Esophagus squamous epithelium (tissue), 5 donors: ENCODE measurements around the gene RAB40B. TPM values are rescaled to one million over a fixed set of nuclear protein-coding genes. Genes with fewer than 3 reads are reported as not detected.
A peak's percentile ranks its signal among the peaks of the same experiment; 100 is the strongest.

Source experiments
- DNase-seq: peaks from one replicate; lab custom pipeline; 2025; lab: John Stamatoyannopoulos, UW
- H3K27ac ChIP-seq, 4 donors: fragments of 200-600 bp; sonication (generic); one replicate each; pipeline ENCODE4 v1.5.1; 2016 to 2019; ENCODE audit warnings: mild to moderate bottlenecking in 1 of 4
- H3K27me3 ChIP-seq, 4 donors: fragments of 200-600 bp; sonication (generic); 1 replicate in 3 of 4; 2 replicates in 1 of 4; pipeline versions ENCODE4 v1.5.1 to v1.6.0; 2017 to 2021; ENCODE audit warnings: antibody characterized with exemption in 1 of 4
- H3K36me3 ChIP-seq, 3 donors: fragments of 200-600 bp; sonication (generic); one replicate each; pipeline ENCODE4 v1.5.1; 2016 to 2019
- H3K4me1 ChIP-seq, 3 donors: fragments of 200-600 bp; sonication (generic); one replicate each; pipeline ENCODE4 v1.5.1; 2017 to 2019
- H3K4me3 ChIP-seq, 4 donors: fragments of 200-600 bp; sonication (generic); 1 replicate in 3 of 4; 2 replicates in 1 of 4; pipeline ENCODE4 v1.5.1; 2016 to 2019; ENCODE audit warnings: mild to moderate bottlenecking in 2 of 4, moderate library complexity in 1 of 4
- H3K9me3 ChIP-seq, 3 donors: fragments of 200-600 bp; sonication (generic); one replicate each; pipeline ENCODE4 v1.5.1; 2016 to 2019
- CTCF ChIP-seq, 6 experiments: fragments of 450-650 bp in 4 of 6; fragments of 200-600 bp in 2 of 6; sonication (generic) in 2 of 6; IDR thresholded peaks; one replicate each; pipeline ENCODE4 v1.5.1; 2016 to 2019; ENCODE audit warnings: antibody characterized with exemption in 6 of 6, mild to moderate bottlenecking in 4 of 6, moderate library complexity in 4 of 6
- POLR2A ChIP-seq, 4 donors: fragments of 450-650 bp; IDR thresholded peaks; one replicate each; pipeline ENCODE4 v1.6.1; 2017; ENCODE audit warnings: antibody characterized with exemption in 4 of 4, mild to moderate bottlenecking in 4 of 4, moderate library complexity in 3 of 4
- WGBS, 2 donors: methylation state at CpG; one replicate each; pipeline ENCODE4 v1.1.5; 2018; 5-methylcytosine and 5-hydroxymethylcytosine counted together
- intact Hi-C: fragments of 100-400 bp; cut with DNase I; formaldehyde crosslinking; loops from one replicate; pipeline ENCODE4 v1.15.0; 2022
- total RNA-seq, 4 donors: library from RNA; depleted of rRNA; stranded (reverse); fragments of >200 nt; gene quantifications; one replicate each; pipeline ENCODE4 v1.1.0, GENCODE V29; 2016
- donor health status: DM: yes; HTN: yes; CAD: no.

Gene RAB40B
- total RNA-seq, 4 donors from 2014 or later, result 3.4 to 20.8 (median 9.8) TPM

DNA sequence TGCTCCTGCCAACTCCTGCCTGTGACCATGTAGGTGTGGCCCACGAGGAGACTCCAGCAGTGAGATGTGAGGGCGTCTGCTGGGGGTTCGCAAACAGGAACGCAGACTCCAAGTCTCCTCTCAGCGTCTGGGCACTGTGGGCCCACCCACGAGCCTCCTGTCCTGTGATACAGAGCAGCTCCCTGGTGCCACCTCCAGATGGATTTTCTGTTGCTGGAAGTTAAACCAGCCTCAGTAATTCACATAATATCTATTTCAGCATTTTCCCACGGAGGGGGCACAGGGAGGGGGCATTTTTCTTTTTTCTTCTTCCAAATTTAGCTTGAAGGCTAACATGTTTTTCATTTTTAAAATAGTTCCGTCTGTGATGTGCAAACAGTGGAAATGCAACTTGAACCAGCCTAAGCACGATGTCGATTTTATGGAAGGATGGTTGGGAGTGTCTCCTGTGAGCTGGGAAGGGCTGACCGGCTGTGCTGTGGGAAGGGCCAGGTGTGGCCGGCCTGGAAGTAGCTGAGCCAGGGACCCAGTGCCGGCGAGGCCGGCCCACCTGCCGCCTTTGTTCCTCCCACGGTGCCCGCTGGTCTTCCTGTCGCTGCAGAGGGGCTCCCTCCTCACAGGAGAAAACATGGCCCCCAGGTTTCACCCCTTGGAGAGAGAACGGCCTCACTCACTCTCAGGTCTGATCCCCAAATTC lies 3.9 kb upstream of the RAB40B start:
- no peaks in the 10 kb centered on the region for H3K27me3 ChIP-seq
- 7 to 39% methylated on average over 9 to 11 of the region's 20 CpGs for WGBS, 2 donors

DNA sequence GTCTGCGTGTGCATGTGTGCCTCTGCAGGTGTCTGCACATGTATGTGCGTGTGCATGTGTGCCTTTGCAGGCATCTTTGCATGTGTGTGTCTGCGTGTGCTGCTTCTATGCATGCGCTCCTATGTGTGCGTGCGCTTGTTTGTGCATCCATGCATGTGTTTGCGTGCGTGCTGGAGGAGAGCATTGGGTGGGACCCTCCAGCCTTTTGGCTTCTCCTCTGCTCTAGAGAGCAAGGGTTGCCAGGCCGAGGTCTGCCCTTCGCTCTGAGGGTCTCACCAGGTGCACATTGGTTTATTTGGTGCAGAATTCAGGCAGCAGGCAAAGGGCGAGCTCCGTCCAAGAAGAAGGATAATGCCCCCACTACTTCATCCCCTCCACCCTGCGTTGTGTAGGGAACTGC lies 1.1 kb upstream of the RAB40B start:
- WGBS, 2 donors, result 71 to 84% methylated on average over 9 to 10 of the region's 13 CpGs
- no peak overlapping the region for H3K27ac ChIP-seq
- H3K36me3 ChIP-seq, result peaks cover 0 to 9% (median 0%) of the 10 kb centered on the region in 3 donors
- intact Hi-C loops, result no loop called here
- no peaks in the 10 kb centered on the region for H3K27me3 ChIP-seq
- peak overlapping the region in 1 of 4 donors; percentile 97 for H3K4me3 ChIP-seq
- H3K4me1 ChIP-seq, result peaks cover 28 to 50% (median 31%) of the 10 kb centered on the region in 3 donors
- DNase-seq, result no peak
- H3K9me3 ChIP-seq, result peaks cover 0 to 7% (median 4%) of the 10 kb centered on the region in 3 donors
- TF ChIP-seq CTCF (IDR thresholded peaks at IDR 0.05), result no peak
- no peak for TF ChIP-seq POLR2A (IDR thresholded peaks at IDR 0.05)

More for the DNA sequence above, 3.9 kb upstream of the RAB40B start:
- TF ChIP-seq CTCF (IDR thresholded peaks at IDR 0.05) (no peak), POLR2A (IDR thresholded peaks at IDR 0.05) (no peak)
- Histone ChIP-seq H3K4me3 (peak overlapping the region in 1 of 4 donors; percentile 15), H3K4me1 (peaks cover 22 to 42% (median 25%) of the 10 kb centered on the region in 3 donors), H3K27ac (peak overlapping the region; percentile 72 to 90 (median 82)), H3K9me3 (no peaks in the 10 kb centered on the region), H3K36me3 (no peaks in the 10 kb centered on the region)
- intact Hi-C loops, result loop anchor here (10.0 kb wide), 1 partner anchor 52 kb away; the partner anchor contains the start of gene TBCD
- DNase-seq, result no peak

DNA sequence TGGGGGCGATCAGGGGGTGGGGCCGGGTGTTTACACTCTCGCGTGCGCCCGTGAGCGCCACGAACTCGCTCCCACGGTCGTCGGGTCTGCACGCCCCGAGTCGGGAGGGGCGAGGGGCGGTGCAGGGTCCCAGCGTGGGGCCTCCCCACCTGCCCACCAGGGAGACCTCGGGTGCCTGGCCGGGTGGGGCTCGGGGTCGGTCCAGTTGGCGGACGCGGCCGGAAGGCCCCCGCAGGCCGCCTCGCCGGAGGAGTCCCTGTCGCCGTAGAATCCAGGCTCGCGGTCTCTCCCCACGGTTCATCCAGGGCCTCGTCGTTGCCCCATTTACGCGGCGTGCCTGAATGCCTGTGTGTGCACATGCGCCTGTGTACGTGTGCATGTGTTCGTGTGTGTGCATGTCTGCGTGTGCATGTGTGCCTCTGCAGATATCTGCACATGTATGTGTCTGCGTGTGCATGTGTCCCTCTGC lies 510 bp upstream of the RAB40B start:
- Histone ChIP-seq H3K36me3 (peaks cover 0 to 13% (median 0%) of the 10 kb centered on the region in 3 donors), H3K4me1 (peaks cover 28 to 50% (median 31%) of the 10 kb centered on the region in 3 donors), H3K27ac (peak overlapping the region; percentile 55 to 88 (median 83)), H3K9me3 (peaks cover 0 to 13% (median 8%) of the 10 kb centered on the region in 3 donors), H3K4me3 (peak overlapping the region; percentile 49 to 97 (median 76)), H3K27me3 (no peaks in the 10 kb centered on the region)
- WGBS, 2 donors, result 0 to 40% methylated on average over 1 to 2 of the region's 45 CpGs
- intact Hi-C loops, result no loop called here
- TF ChIP-seq CTCF (IDR thresholded peaks at IDR 0.05) (no peak), POLR2A (IDR thresholded peaks at IDR 0.05) (no peak)
- no peak for DNase-seq

DNA sequence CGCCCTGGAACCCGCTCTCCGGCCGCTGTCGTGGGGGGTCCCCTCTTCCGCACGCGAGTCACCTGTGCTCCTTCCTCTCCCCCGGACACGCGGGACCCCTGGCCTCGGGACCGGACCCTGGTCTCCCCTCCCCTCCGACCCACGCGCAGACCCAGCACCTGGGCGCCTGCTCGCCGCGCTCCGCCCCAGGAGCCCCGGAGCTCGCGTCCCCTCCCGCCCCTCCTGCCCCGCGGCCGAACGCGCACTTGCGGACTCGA lies 762 bp downstream of the RAB40B start:
- TF ChIP-seq POLR2A (IDR thresholded peaks at IDR 0.05), result no peak
- no peak for TF ChIP-seq CTCF (IDR thresholded peaks at IDR 0.05)
- no CpG with 5 or more reads among the region's 32 CpGs for WGBS, 2 donors
- H3K27ac ChIP-seq, result peak overlapping the region in 3 of 4 donors; percentile 68 to 88 (median 84)
- H3K4me1 ChIP-seq, result peaks cover 26 to 43% (median 27%) of the 10 kb centered on the region in 3 donors
- intact Hi-C loops, result no loop called here
- H3K4me3 ChIP-seq, result peak overlapping the region; percentile 49 to 97 (median 76)
- H3K27me3 ChIP-seq, result no peaks in the 10 kb centered on the region
- no peak for DNase-seq
- H3K9me3 ChIP-seq, result peaks cover 0 to 13% (median 8%) of the 10 kb centered on the region in 3 donors
- H3K36me3 ChIP-seq, result peaks cover 0 to 13% (median 0%) of the 10 kb centered on the region in 3 donors
